Right lobe of liver (tissue), 4 donors: ENCODE measurements around the gene POLE.

Source experiments
- CTCF ChIP-seq, 4 donors: fragments of 200-600 bp in 3 of 4; fragments of 450-650 bp in 1 of 4; IDR thresholded peaks; one replicate each; pipeline versions ENCODE4 v1.5.1 to v1.8.0; 2016 to 2022; ENCODE audit warnings: antibody characterized with exemption in 4 of 4, mild to moderate bottlenecking in 2 of 4
- POLR2A ChIP-seq: fragments of 450-650 bp; IDR thresholded peaks from one replicate; pipeline ENCODE4 v1.6.1; 2017; ENCODE audit warnings: antibody characterized with exemption, mild to moderate bottlenecking
- donor health status: DM: no; HTN: no; CAD: no.
- donor health status: DM: no; HTN: no; CAD: no.
- donor health status: DM: no; HTN: yes; CAD: no.

DNA sequence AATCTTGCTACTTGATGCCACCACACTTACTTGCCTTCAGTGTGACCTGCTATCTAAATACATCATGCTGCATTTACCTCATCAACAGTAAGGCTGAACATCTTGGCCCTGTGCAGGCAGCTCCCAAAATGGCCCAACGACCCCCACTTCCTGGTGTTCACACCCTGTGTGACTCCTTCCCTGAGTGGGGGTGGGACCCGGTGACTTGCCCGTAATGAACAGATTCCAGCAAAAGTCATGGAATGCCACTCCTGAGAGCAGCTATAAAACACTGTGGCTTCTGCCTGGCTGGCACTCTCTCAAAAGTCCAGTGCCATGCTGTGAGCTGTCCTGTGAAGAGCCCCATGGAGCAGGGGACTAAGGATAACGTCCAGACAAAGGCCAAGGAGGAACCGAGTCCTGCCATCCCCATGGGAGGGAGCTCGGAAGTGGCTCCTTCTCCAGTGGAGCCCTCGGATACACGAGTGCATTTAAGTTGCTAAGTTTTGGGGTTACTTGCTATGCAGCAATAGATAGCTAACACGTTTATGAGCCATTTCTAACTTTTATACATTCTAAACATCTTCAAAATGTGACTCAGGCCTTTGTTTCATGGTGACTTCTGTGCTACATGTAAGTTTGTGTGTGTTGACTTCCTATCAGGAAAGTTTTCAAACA, 35.6 kb downstream of the POLE start:
- no peak for TF ChIP-seq CTCF (IDR thresholded peaks at IDR 0.05)
- TF ChIP-seq POLR2A = no peak
